Naive thymus-derived CD8-positive, alpha-beta T cell (primary cell): ENCODE data around the gene PROSER3. TPM values are rescaled to one million over a fixed set of nuclear protein-coding genes. Genes with fewer than 3 reads are reported as not detected.

Experiments
- ATAC-seq, 2 donors: fragments of 150-1000 bp; cut with Tn5 transposase in 1 of 2; sonication (Bioruptor Pico), chemical (Tn5 transposase) in 1 of 2; 1 replicate in 1 of 2; 2 replicates in 1 of 2; pipeline ENCODE4 v1.10.0; 2021; ENCODE audit warnings: mild to moderate bottlenecking in 2 of 2, moderate library complexity in 2 of 2
- POLR2A ChIA-PET: fragments of 350-600 bp; sonication (Branson Sonifier 250); formaldehyde crosslinking; loops from one replicate; lab custom pipeline; 2021; ENCODE audit warnings: antibody characterized with exemption; lab: Charles Lee
- DNase-seq, 10 donors: peaks; one replicate each; pipeline versions ENCODE4 v3.0.0 to v3.0.0-alpha.2; 2020 to 2022
- H3K27ac Mint-ChIP-seq, 10 donors: one replicate each; pipeline ENCODE4 v1.8.0; 2020 to 2022; ENCODE audit warnings: mild to moderate bottlenecking in 10 of 10, mixed read lengths in 10 of 10, moderate library complexity in 4 of 10, inconsistent platforms in 1 of 10
- H3K27me3 Mint-ChIP-seq, 5 donors: one replicate each; pipeline ENCODE4 v1.8.0; 2021 to 2022; ENCODE audit warnings: mixed read lengths in 5 of 5
- H3K36me3 Mint-ChIP-seq, 3 donors: one replicate each; pipeline ENCODE4 v1.8.0; 2020 to 2022; ENCODE audit warnings: mixed read lengths in 3 of 3, mild to moderate bottlenecking in 2 of 3, inconsistent platforms in 1 of 3
- H3K4me1 Mint-ChIP-seq, 4 donors: one replicate each; pipeline ENCODE4 v1.8.0; 2021 to 2022; ENCODE audit warnings: mixed read lengths in 4 of 4
- H3K4me3 Mint-ChIP-seq, 10 donors: one replicate each; pipeline ENCODE4 v1.8.0; 2020 to 2022; ENCODE audit warnings: mild to moderate bottlenecking in 10 of 10, mixed read lengths in 10 of 10, moderate library complexity in 6 of 10, inconsistent platforms in 1 of 10
- H3K9me3 Mint-ChIP-seq, 9 donors: one replicate each; pipeline ENCODE4 v1.8.0; 2020 to 2022; ENCODE audit warnings: mixed read lengths in 9 of 9, mild to moderate bottlenecking in 3 of 9, inconsistent platforms in 1 of 9, moderate library complexity in 1 of 9
- polyA plus RNA-seq, 3 donors: library from polyadenylated mRNA; unstranded; fragments of 300-500 nt; fragmentation: Illumina TruSeq; gene quantifications; one replicate each; pipeline ENCODE4 v1.2.3, GENCODE V29; 2021
- total RNA-seq, 8 experiments: library from RNA in 2 of 8; stranded (reverse) in 2 of 8; gene quantifications; one replicate each; pipeline ENCODE4 v1.2.3 and lab custom pipeline; 2021 to 2026

The PROSER3 gene
- total and polyA plus RNA-seq, 5 experiments from 2014 or later: 3.4 to 43.5 (median 7.4) TPM

- Mint-ChIP-seq H3K4me3 (peak overlapping the region; percentile 64 to 88 (median 76)), H3K4me1 (peaks cover 8 to 23% (median 18%) of the 10 kb centered on the region in 4 donors), H3K9me3 (no peaks in the 10 kb centered on the region), H3K36me3 (peaks cover 0 to 2% (median 2%) of the 10 kb centered on the region in 3 donors), H3K27me3 (no peaks in the 10 kb centered on the region), H3K27ac (peak overlapping the region in 2 of 10 donors; percentile 29 to 68)
- POLR2A ChIA-PET: interaction anchor here (0.6 to 1.0 kb wide), 3 partner anchors 14 to 83 kb away, joined by 3 to 5 read pairs (median 5); partner anchors contain the start of gene IGFLR1
- ATAC-seq (no peak), DNase-seq (no peak)
Measured at GRCh38 chr19:35776102-35776788, 18.3 kb downstream of the PROSER3 start.

- ATAC-seq: no peak
- H3K4me3 Mint-ChIP-seq: peak overlapping the region; percentile 26 to 88 (median 71)
- H3K9me3 Mint-ChIP-seq: no peaks in the 10 kb centered on the region
- peak overlapping the region in 3 of 10 donors; percentile 5 to 52 (median 18) for H3K27ac Mint-ChIP-seq
- H3K4me1 Mint-ChIP-seq: peaks cover 8 to 23% (median 18%) of the 10 kb centered on the region in 4 donors
- peaks cover 0 to 2% (median 2%) of the 10 kb centered on the region in 3 donors for H3K36me3 Mint-ChIP-seq
- DNase-seq: no peak
- POLR2A ChIA-PET: interaction anchor here (0.6 to 1.0 kb wide), 3 partner anchors 15 to 84 kb away, joined by 3 to 5 read pairs (median 5); partner anchors contain the start of gene IGFLR1
- no peaks in the 10 kb centered on the region for H3K27me3 Mint-ChIP-seq
Measured at GRCh38 chr19:35777086-35777841, 19.3 kb downstream of the PROSER3 start.

- no peaks in the 10 kb centered on the region for H3K9me3 Mint-ChIP-seq
- DNase-seq (no peak), ATAC-seq (no peak)
- H3K4me3 Mint-ChIP-seq: peak overlapping the region in 4 of 10 donors; percentile 26 to 73 (median 46)
- POLR2A ChIA-PET: no interaction called here
- H3K27me3 Mint-ChIP-seq: no peaks in the 10 kb centered on the region
- no peak overlapping the region for H3K27ac Mint-ChIP-seq
- H3K4me1 Mint-ChIP-seq: peaks cover 8 to 23% (median 18%) of the 10 kb centered on the region in 4 donors
- H3K36me3 Mint-ChIP-seq: peaks cover 0 to 2% (median 2%) of the 10 kb centered on the region in 3 donors
Measured at GRCh38 chr19:35777961-35778360, 20.0 kb downstream of the PROSER3 start.

GRCh38 chr19:35779033-35779432 is 21.1 kb downstream of the PROSER3 start:
- POLR2A ChIA-PET: no interaction called here
- ATAC-seq (no peak), DNase-seq (no peak)
- Mint-ChIP-seq H3K4me1 (peaks cover 8 to 23% (median 18%) of the 10 kb centered on the region in 4 donors), H3K27me3 (no peaks in the 10 kb centered on the region), H3K27ac (no peak overlapping the region), H3K36me3 (peaks cover 0 to 2% (median 2%) of the 10 kb centered on the region in 3 donors), H3K4me3 (peak overlapping the region in 1 of 10 donors; percentile 4), H3K9me3 (no peaks in the 10 kb centered on the region)

- H3K4me1 Mint-ChIP-seq: peaks cover 8 to 14% (median 11%) of the 10 kb centered on the region in 4 donors
- no peaks in the 10 kb centered on the region for H3K9me3 Mint-ChIP-seq
- no peak for ATAC-seq
- no peak overlapping the region for H3K27ac Mint-ChIP-seq
- H3K4me3 Mint-ChIP-seq: peak overlapping the region in 1 of 10 donors; percentile 34
- peaks cover 0 to 2% (median 2%) of the 10 kb centered on the region in 3 donors for H3K36me3 Mint-ChIP-seq
- POLR2A ChIA-PET: interaction anchor here (0.6 kb wide), 1 partner anchor 106 kb away, joined by 5 read pairs; no protein-coding TSS in a partner anchor
- no peaks in the 10 kb centered on the region for H3K27me3 Mint-ChIP-seq
- DNase-seq: no peak
Measured at GRCh38 chr19:35780058-35780457, 22.1 kb downstream of the PROSER3 start.

GRCh38 chr19:35780717-35781116 is 22.7 kb downstream of the PROSER3 start:
- POLR2A ChIA-PET: interaction anchor here (0.6 kb wide), 1 partner anchor 107 kb away, joined by 5 read pairs; no protein-coding TSS in a partner anchor
- peaks cover 0 to 2% (median 2%) of the 10 kb centered on the region in 3 donors for H3K36me3 Mint-ChIP-seq
- ATAC-seq: no peak

GRCh38 chr19:35781650-35782049 is 23.7 kb downstream of the PROSER3 start:
- Mint-ChIP-seq H3K27me3 (no peaks in the 10 kb centered on the region), H3K27ac (peak overlapping the region in 1 of 10 donors; percentile 37), H3K9me3 (no peaks in the 10 kb centered on the region), H3K4me3 (no peak overlapping the region), H3K36me3 (peaks cover 0 to 2% (median 2%) of the 10 kb centered on the region in 3 donors), H3K4me1 (peaks cover 4 to 8% (median 5%) of the 10 kb centered on the region in 4 donors)
- no peak for ATAC-seq
- POLR2A ChIA-PET: no interaction called here
- DNase-seq: no peak

More at GRCh38 chr19:35780717-35781116, 22.7 kb downstream of the PROSER3 start:
- Mint-ChIP-seq H3K27me3 (no peaks in the 10 kb centered on the region), H3K9me3 (no peaks in the 10 kb centered on the region), H3K4me3 (no peak overlapping the region), H3K4me1 (peaks cover 6 to 14% (median 10%) of the 10 kb centered on the region in 4 donors), H3K27ac (no peak overlapping the region)
- DNase-seq: no peak

GRCh38 chr19:35782589-35782988 is 24.6 kb downstream of the PROSER3 start:
- no peak for DNase-seq

GRCh38 chr19:35783469-35784434 is 25.8 kb downstream of the PROSER3 start:
- Mint-ChIP-seq H3K36me3 (peaks cover 0 to 2% (median 2%) of the 10 kb centered on the region in 3 donors), H3K9me3 (no peaks in the 10 kb centered on the region), H3K4me3 (no peak overlapping the region), H3K27ac (peak overlapping the region in 1 of 10 donors; percentile 56), H3K4me1 (peaks cover 0 to 4% (median 0%) of the 10 kb centered on the region in 4 donors), H3K27me3 (no peaks in the 10 kb centered on the region)
- POLR2A ChIA-PET: no interaction called here
- DNase-seq: no peak
- ATAC-seq: no peak

More at GRCh38 chr19:35782589-35782988, 24.6 kb downstream of the PROSER3 start:
- Mint-ChIP-seq H3K4me1 (peaks cover 0 to 4% (median 0%) of the 10 kb centered on the region in 4 donors), H3K4me3 (no peak overlapping the region), H3K27me3 (no peaks in the 10 kb centered on the region), H3K9me3 (no peaks in the 10 kb centered on the region), H3K36me3 (peaks cover 0 to 2% (median 2%) of the 10 kb centered on the region in 3 donors), H3K27ac (no peak overlapping the region)
- ATAC-seq: no peak
- POLR2A ChIA-PET: no interaction called here

- no peak for ATAC-seq
- H3K27me3 Mint-ChIP-seq: no peaks in the 10 kb centered on the region
- H3K4me1 Mint-ChIP-seq: peaks cover 0 to 2% (median 0%) of the 10 kb centered on the region in 4 donors
- DNase-seq: no peak
- POLR2A ChIA-PET: no interaction called here
- no peaks in the 10 kb centered on the region for H3K9me3 Mint-ChIP-seq
- no peak overlapping the region for H3K27ac Mint-ChIP-seq
- H3K4me3 Mint-ChIP-seq: no peak overlapping the region
- peaks cover 0 to 2% (median 0%) of the 10 kb centered on the region in 3 donors for H3K36me3 Mint-ChIP-seq
Measured at GRCh38 chr19:35784503-35785338, 26.7 kb downstream of the PROSER3 start.

- Mint-ChIP-seq H3K27me3 (no peaks in the 10 kb centered on the region), H3K36me3 (peaks cover 0 to 2% (median 0%) of the 10 kb centered on the region in 3 donors), H3K4me3 (no peak overlapping the region), H3K4me1 (peaks cover 0 to 2% (median 0%) of the 10 kb centered on the region in 4 donors), H3K9me3 (no peaks in the 10 kb centered on the region), H3K27ac (no peak overlapping the region)
- no peak for DNase-seq
- ATAC-seq: no peak
- POLR2A ChIA-PET: no interaction called here
Measured at GRCh38 chr19:35785339-35785627, 27.3 kb downstream of the PROSER3 start.
